ENCODE measurements around the gene SH2D3C. TPM values are rescaled to one million over a fixed set of nuclear protein-coding genes. Genes with fewer than 3 reads are reported as not detected.
"Not testable (repeated sequence)": the region's sequence is repeated elsewhere in the genome, so short reads cannot be mapped to it uniquely, and the experiment has no call there.

The SH2D3C gene
- total RNA-seq, 1 donor from 2014 or later = 18.3 TPM

DNA sequence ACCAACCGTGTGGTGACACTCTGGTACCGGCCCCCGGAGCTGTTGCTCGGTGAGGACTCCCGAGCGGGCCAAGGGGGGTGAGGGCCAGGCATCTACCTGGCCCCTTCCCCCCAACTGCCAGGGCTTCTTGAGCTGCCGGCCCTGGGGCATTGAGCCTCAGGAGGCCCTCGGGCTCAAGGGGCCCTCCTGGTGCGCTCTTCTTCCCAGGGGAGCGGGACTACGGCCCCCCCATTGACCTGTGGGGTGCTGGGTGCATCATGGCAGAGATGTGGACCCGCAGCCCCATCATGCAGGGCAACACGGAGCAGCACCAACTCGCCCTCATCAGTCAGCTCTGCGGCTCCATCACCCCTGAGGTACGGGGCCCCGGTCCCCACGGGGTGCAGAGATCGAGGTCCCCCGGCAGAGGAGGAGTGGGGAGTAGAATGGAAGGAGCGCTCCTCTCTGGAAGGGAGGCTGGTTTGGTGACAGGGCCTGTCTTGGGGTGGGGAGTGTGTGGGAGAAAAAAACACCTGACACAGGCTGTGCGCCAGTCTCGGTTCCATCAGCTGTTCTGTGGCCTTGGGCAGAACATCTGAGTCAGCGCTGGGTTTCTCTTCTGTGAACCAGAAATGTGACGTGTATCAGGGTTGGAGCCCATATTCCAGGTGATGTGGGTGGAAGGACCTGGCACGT lies 10.0 kb upstream of the SH2D3C start:
- intact Hi-C loops (cut with micrococcal nuclease) = loop anchor here (10.0 kb wide), 1 partner anchor 86 kb away; the partner anchor contains the start of gene AK1
- DNase-seq (no peak), ATAC-seq (no peak)

DNA sequence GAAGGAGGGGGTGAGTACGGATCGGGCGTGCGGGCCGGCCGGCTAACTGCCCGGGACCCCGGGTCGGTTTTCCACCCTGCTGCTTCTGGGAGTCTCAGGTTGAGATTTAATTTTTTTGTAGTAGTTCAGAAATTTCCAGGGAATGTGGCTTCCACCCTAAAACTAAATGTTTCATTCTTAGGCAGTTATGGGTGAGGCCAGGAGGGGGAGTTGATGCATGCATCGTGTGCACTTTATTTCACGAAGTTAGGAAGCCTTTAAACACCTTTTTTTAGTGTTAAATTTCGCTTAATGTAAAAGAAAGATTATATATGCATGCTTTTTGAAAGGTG lies 8.3 kb upstream of the SH2D3C start:
- intact Hi-C loops (cut with micrococcal nuclease) = loop anchor here (10.0 kb wide), 1 partner anchor 88 kb away; the partner anchor contains the start of gene AK1
- no peak for ATAC-seq
- DNase-seq = no peak

DNA sequence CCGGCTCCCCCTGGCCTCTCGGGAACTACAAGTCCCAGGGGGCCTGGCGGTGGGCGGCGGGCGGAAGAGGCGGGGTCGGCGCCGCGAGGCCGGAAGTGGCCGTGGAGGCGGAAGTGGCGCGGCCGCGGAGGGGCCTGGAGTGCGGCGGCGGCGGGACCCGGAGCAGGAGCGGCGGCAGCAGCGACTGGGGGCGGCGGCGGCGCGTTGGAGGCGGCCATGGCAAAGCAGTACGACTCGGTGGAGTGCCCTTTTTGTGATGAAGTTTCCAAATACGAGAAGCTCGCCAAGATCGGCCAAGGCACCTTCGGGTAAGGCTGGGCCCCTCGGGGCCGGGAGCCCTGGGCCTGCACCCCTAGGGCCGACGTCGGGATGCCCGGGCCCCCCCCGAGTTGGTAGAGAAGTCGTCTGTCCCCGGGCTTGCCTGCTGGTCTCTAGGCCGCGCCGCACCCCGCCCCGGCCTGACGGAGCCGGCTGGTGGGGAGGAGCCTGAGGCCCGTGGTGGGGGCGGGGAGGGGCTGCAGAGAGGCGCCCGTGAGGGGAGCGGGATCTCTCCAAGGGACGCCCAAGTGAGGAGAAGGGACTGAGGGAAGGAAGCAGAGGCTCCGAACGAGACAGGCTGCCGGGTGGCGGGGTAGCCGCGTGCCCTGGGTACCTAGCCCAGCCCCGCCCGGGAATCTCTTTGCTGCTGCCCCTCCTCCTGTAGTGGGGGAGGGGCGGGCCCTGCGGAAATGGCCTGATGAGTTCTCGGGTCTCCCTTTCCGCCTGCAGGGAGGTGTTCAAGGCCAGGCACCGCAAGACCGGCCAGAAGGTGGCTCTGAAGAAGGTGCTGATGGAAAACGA lies 7.7 kb upstream of the SH2D3C start, which contains the start of gene CDK9:
TSS of gene CDK9 (plus strand) at position 102 of the 840 bp plus-strand sequence. CDS start at position 217, 115 bp downstream.
- intact Hi-C loops (cut with micrococcal nuclease) = loop anchor here (10.0 kb wide), 1 partner anchor 89 kb away; the partner anchor contains the start of gene AK1
- DNase-seq (peak; percentile 95), ATAC-seq (peak; percentile 78)

DNA sequence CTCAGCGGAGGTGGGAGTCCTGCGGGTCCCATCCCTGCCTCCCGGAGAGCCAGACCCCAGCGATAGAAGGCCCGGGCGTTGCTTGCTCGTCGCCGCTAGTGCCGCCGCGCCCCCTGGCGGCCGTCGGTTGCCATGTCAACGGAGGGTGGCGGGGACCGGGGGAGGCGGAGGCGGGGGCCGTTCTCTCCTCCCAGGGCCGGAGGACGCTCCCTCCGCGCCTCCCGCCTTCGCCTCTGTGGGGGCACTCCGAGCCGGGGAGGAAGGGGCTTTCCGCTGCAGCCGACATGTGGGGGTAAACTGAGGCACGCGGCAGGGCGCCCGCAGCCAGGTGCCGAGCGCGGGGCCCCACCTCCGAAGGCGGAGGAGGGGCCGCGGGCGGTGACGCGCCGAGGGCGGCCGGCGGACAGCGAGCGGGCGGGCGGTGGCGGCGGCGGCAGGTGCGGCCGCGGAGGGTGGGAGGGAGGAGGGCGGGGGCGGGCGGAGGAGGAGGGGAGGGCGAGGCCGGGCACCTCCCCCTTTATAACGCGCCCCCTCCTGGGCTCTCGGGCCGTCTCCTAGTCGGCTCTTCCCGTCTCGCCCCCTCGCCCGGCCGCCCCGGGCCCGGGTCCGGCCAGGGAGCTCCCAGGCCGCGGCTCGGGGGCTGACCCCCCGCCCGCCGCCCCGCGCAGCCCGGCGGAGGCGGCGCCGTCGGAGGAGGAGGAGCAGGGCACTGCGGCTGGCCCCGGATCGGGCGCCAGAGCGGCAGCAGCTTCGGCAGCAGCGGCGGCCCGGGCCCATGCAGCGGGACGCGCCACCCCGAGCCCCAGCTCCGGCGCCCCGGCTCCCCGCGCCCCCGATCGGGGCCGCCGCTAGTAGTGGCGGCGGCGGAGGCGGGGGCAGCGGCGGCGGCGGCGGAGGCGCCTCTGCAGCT lies 6.8 kb upstream of the SH2D3C start:
- intact Hi-C loops (cut with micrococcal nuclease) = loop anchor here (10.0 kb wide), 1 partner anchor 90 kb away; the partner anchor contains the start of gene AK1
- ATAC-seq (peak; percentile 76), DNase-seq (peak; percentile 93)

DNA sequence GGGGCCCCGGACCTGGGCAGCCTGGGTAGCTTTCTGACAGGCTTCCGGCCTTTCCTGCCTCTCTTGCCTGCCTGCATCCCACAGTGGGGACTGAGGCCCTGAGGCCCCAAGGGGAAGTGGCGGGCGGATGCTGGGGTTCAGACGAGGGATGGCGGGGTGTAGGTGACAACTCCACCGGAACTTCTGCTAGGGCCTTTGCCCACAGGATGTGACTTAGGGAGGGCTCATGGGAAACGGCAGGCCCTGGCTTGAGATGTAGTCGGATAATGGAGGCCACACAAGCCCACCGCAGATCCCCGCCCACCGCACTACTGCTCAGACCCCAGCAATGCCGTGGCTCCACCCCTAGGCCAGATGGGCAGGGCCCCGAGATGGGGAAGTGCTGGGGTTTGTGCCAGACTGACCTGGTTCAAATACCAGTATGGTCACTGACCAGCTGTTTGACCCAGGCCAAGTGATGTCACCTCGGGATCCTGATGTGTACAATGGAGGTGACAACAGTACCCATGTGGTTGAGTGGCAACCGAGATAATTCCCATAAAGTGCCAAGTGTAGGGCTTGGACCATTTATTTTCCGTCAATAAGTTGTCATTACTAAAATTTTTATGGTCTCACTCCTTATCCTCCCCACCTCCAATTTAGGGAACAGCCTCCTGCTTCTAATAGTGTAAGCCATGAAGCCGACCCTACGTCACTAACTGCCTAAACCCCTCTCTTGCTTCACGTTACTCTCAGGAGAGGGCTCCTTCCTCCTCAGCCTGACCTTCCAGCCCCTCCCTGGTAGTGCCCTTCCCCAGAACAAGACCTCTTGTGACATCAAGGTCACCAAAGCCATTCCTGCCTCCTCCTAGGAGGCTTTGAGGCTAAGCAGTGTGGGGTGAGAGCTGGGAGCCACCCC lies 4.9 kb upstream of the SH2D3C start:
- intact Hi-C loops (cut with micrococcal nuclease) = loop anchor here (5.0 to 10.0 kb wide), 2 partner anchors 46 to 91 kb away; partner anchors contain the start of genes AK1 and TOR2A

DNA sequence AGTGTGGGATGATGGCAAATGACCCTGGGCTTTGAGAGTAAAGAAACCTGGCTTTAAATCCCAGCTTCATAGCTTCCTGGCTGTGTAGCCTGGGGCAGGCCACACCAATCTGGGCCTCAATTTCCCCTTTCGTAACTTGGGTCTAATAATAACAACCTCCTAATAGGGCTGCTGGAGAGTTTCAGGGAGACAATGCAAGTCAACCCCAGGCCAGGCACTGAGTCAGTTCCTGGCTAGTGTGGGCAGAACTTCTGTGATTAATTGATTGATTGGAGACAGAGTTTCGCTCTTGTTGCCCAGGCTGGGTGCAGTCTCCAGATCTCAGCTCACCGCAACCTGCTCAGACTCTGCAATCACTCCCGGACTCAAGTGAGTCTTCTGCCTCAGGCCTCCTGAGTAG lies 3.3 kb upstream of the SH2D3C start:
- DNase-seq (no peak), ATAC-seq (no peak)
- intact Hi-C loops (cut with micrococcal nuclease) = loop anchor here (5.0 to 10.0 kb wide), 2 partner anchors 45 to 93 kb away; partner anchors contain the start of genes AK1 and TOR2A

More for the DNA sequence above, 4.9 kb upstream of the SH2D3C start:
- DNase-seq (peak; percentile 67), ATAC-seq (no peak)

DNA sequence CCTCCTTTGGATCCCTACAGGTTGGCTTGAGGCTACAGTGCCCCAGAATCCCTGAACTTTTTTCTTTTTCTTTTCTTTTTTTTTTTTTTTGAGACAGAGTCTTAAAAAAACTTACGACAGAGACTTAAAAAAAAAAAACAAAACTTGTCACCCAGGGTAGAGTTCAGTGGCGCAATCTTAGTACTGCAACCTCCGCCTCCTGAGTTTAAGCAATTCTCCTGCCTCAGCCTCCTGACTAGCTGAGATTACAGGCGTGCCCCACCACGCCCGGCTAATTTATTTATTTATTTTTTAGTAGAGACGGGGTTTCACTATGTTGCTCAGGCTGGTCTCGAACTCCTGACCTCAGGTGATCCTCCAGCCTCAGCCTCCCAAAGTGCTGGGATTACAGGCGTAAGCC lies 2.4 kb upstream of the SH2D3C start:
- not testable (repeated sequence) for DNase-seq, ATAC-seq
- intact Hi-C loops (cut with micrococcal nuclease) = loop anchor here (5.0 to 10.0 kb wide), 2 partner anchors 44 to 94 kb away; partner anchors contain the start of genes AK1 and TOR2A

DNA sequence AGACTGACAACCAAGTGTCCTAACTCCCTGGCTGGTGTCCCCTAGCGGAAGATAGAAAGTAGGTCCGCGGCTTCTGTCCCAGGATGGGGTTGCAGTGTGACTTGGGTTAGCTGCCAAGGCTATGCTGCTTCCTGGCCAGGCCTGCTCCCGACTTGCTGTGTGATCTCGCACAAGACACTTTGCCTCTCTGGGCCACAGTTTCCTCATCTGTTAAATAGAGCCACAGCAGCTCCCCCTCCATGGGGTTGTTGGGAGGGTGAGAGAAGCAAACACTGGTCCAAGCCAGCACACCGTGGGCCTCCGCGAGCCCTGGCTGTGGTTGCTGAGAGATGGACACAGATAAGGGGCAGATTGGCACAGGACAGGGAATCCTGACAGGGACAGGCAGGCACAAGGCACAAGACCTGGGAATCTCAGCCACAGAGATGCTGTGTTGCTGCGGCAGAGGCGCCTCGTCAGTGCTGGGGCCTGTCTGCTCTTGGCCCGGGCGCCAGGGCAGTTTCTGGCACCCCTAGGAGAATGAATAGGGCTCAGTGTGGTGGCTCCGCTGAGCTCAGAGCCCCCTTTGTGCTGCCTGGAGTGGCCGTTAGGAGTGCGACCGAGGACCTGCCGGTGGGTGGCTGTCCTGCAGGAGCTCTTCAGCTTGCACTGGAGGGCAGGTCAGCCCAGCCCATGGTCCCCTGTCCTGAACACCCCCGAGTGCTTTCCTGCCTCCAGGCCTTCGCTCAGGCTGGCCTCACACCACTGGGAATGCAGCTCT lies 1.8 kb upstream of the SH2D3C start:
- ATAC-seq (no peak), DNase-seq (no peak)
- intact Hi-C loops (cut with micrococcal nuclease) = loop anchor here (5.0 to 10.0 kb wide), 2 partner anchors 43 to 94 kb away; partner anchors contain the start of genes AK1 and TOR2A

DNA sequence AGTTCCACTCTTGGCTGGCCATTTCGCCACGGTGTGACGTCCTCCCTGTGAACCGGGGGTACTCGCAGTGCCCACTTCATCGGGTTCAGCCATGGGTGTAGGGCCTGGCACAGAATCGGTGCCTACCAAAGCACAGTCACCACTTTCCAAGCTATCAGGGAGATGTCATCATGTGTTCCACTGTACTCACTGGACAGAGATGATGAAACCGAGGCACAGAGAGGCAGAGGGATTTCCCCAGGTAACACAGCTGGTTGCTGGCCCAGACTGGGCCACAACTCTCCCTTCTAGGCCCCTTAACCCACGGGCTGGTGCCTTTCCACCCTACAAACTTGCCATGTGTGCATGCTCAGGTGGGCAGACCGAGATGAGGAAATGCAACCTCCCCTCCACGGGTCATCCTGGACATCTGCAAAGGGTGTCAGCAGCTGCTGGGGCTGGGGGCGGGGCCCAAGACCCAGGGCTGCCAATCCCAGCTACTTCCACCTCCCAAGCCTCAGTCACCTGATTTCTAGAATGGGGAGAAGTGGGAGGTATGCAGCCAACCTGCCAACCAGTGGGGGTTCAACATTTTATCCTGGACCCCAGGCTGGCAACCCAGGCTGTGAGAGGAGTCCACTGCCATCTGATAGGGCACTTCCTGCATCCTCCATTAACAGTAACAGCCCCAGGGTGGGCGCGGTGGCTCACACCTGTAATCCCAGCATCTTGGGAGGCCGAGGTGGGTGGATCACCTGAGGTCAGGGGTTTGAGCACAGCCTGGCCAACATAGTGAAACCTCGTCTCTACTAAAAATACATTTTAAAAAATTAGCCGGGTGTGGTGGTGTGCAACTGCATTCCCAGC lies 893 bp upstream of the SH2D3C start:
- no peak for DNase-seq
- peak; percentile 33 for ATAC-seq
- intact Hi-C loops (cut with micrococcal nuclease) = no loop called here

DNA sequence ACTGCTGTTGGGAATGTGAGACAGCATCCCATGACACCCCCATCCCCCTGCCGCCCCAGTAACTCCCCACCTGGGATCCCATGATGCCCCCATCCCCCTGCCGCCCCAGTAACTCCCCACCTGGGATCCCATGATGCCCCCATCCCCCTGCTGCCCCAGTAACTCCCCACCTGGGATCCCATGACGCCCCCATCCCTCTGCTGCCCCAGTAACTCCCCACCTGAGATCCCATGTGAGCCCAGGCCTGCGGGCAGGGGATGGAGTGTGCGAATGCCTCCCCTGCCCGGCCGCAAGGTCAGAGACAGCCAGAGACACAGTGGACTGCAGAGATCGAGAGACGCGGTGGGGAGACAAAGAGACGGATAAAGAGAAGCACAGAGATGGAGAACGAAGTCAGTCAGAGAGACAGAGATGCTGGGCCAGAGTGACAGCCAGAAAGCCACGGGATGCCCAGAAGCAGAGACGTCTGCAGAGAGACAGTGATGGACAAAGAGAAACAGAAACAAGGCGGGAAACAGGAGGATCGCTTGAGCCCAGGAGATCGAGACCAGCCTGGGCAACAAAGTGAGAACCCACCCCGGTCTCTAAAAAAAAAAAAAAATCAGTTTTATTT lies 992 bp downstream of the SH2D3C start:
- intact Hi-C loops (cut with micrococcal nuclease) = no loop called here
- ATAC-seq (no peak), DNase-seq (no peak)

DNA sequence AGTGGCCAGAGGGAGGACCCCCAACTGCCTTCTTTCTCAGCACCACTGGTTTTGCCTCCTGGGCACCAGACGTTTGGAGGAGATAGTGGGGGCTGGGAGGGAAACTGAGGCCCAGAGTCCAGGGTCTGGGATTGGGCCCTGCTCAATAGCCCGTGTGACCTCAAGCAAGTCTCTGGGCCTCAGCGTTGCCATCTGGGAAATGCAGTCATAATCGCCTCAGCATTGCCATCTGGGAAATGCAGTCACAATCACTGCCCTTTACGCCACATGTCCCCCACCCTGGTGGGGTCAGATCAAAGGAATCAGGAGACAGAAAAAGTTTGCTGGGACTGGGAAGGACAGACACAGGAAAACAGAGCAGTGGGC lies 1.6 kb downstream of the SH2D3C start:
- intact Hi-C loops (cut with micrococcal nuclease) = no loop called here

DNA sequence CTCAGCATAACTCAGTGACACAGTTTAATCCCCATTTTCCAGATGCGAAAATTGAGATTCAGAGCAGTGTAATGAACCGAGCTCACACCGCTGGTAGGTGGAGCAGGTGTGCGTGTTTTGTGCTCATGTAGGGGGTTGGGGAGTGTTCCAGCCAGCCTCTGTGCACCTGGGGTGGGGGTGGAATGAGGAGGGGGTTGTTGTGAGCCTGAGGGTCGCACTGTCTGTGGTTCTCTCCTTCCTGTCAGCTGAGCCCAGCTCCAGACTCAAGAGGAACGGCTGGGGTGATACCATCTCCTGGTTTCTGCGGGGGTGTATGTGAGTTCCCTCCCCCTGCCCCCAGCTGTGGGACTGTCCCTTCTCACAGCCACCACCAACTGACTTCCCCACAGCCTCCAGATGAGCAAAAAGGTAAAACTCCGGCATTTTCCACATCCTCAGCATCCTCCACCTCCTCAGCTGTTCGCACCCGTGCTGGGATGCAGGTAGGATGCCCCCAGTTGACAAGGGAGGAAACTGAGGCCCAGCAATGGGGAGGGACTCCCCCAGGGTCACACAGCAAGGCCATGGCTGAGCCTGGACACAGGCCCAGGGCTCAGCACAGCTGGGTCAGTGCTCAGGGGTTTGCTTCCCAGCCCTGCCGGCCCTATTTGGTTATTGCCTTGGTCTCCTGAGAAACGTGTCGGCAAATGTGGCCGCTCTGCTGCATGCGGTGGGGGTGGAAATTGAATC lies 2.1 kb downstream of the SH2D3C start:
- DNase-seq (peak; percentile 50), ATAC-seq (peak; percentile 12)
- intact Hi-C loops (cut with micrococcal nuclease) = no loop called here

More for the DNA sequence above, 1.6 kb downstream of the SH2D3C start:
- DNase-seq (no peak), ATAC-seq (no peak)

DNA sequence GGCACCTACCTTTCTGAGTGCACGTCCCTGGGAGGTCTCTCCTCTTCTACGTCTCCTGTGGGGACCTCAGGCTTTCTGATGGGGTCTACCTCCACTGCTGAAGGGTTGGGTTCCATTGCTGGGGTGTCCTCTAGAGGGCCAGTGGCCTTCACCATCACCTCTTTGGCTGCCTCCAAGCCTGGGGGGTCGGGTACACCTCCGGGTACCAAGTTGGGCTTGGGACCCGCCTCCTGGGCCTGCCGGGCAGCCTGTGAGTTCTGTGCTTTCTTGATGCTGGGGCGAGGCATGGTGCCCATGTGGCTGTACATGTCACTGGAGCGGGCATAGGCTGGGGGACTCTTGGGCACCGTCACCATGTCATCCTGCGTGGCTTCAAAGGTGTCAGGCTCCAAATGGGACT lies 4.5 kb downstream of the SH2D3C start:
- ATAC-seq = no peak
- no peak for DNase-seq
- intact Hi-C loops (cut with micrococcal nuclease) = no loop called here

DNA sequence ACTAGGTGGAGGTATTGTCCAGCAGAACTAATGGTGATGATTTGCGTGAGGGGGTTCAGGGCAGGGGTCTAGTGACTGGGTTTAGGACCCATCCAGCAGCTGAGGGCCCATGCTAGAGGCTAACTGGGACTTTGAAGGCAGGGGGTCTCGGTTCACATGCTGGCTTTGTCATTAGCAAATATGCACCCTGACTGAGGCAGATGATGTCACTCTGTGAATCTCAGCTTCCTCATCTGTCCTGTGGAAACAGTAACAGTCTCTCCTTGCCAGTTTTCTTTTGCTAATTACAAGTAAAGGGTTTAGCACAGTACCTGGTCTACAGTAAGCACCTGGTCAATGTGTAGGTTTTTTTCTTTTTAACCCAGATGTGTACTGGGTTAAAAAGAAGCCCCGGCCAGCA lies 5.2 kb downstream of the SH2D3C start:
- ATAC-seq (no peak), DNase-seq (no peak)
- intact Hi-C loops (cut with micrococcal nuclease) = no loop called here

DNA sequence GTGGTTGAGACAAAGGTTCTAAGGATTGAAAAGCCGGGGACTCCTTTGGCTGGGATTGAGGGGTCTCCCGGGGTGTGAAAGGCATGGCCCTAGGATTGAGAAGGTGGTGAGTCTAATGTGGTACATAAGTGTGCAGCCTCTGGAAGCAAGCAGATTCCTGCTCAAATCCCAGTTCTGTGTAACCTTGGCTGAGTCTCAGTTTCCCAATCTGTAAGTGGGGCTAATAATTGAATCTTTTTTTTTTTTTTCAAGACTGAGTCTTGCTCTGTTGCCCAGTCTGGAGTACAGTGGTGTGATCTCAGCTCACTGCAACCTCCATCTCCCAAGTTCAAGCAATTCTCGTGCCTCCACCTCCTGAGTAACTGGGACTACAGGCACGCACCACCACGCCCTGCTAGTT lies 5.9 kb downstream of the SH2D3C start:
- ATAC-seq = no peak
- intact Hi-C loops (cut with micrococcal nuclease) = no loop called here
- DNase-seq = no peak

Measured in left ventricle myocardium superior (tissue), 1 donor.